GM18520 (cell line): Measurements from ENCODE around the gene RICTOR.
A peak's percentile ranks its signal among the peaks of the same experiment; 100 is the strongest.

Experiments
- ATAC-seq: cut with Tn5 transposase; IDR thresholded peaks from one replicate; pipeline ENCODE4 v1.9.1; 2021; ENCODE audit not compliant: unreplicated experiment

Gene RICTOR

GRCh38 chr5:39100301-39100850, 26.2 kb upstream of the RICTOR start:
- ATAC-seq: no peak

- no peak for ATAC-seq
These were observed 25.6 kb upstream of the RICTOR start for GRCh38 chr5:39099831-39100230.

GRCh38 chr5:39093352-39093751, 19.2 kb upstream of the RICTOR start:
- no peak for ATAC-seq

GRCh38 chr5:39092581-39093351, 18.6 kb upstream of the RICTOR start:
- ATAC-seq: no peak

DNA sequence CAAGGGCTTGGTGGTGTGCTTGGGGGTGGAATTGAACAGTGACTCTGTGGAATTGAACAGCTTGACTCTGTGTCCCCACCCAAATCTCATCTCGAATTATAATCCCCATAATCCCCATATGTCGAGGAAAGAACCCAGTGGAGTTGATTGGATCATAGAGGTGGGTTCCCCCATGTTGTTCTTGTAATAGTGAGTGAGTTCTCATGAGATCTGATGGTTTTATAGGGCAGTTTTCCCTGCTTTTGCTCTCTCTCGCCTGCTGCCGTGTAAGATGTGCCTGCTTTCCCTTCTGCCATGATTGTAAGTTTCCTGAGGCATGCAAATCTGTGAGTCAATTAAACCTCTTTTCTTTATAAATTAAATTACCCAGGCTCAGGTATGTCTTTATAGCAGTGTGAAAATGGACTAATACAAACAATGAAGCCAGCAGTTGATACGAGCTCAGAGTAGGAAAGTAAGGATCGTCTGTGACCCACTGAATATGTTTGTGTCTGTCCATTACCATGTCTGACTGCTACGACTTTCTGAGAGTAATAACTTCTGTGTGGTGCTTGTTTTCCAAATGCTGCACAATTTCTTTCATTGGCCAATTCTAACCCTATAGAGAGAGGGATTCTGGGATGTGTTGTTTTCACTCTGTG, 17.9 kb upstream of the RICTOR start:
- no peak for ATAC-seq

DNA sequence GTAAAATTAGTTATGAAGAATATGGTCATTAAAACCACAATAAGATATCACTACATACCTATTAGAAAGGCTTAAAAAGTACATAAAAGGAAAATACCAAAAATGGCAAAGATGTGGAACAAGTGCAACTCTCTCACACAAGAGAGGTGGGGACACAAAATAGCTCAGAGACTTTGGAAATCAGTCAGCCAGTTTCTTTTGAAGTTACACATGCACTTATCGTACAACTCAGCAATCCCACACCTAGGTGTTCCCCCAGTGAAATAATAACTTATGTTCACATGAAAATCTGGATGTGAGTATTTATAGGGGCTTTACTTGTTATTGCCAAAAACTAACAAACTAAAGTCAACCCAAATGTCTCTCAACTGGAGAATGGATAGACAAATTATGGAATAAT, 9.8 kb upstream of the RICTOR start:
- no peak for ATAC-seq

DNA sequence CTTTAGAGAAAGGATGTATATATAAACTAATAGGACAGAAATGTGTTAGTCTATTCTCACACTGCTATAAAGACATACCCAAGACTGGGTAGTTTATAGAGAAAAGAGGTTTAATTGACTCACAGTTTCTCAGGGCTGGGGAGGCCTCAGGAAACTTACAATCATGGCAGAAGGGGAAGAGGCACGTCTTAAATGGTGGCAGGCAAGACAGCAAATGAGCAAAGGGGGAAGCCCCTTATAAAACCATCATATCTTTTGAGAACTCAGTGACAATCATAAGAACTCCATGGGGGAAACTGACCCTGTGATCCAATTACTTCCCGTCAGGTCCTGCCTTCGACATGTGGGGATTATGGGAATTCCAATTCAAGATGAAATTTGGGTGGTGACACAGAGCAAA, 8.8 kb upstream of the RICTOR start:
- no peak for ATAC-seq

GRCh38 chr5:39080597-39081204, 6.5 kb upstream of the RICTOR start:
- ATAC-seq: peak; percentile 36

- no peak for ATAC-seq
These were observed 6.0 kb upstream of the RICTOR start for GRCh38 chr5:39080168-39080567.

DNA sequence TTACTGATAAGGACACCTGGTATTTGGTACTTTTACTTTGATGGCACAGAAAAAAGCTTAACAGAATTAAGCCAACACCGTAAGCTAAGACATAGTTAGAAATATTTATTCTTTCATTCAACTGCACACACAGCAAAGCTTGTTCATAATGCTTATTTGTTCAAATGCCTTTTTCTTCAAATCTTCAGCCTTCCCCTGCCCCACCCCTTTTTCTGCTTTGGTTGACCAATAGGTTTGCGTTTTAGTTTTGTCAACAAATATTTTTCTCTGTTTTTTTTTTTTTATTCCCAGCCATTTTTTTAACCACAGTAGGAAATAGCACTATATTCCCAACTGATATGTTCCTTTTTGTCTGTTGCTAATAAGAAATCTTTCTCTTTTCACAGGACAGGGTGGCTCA, 4.9 kb upstream of the RICTOR start:
- ATAC-seq: no peak

- peak; percentile 15 for ATAC-seq
These were observed 2.8 kb upstream of the RICTOR start for GRCh38 chr5:39076757-39077728.

DNA sequence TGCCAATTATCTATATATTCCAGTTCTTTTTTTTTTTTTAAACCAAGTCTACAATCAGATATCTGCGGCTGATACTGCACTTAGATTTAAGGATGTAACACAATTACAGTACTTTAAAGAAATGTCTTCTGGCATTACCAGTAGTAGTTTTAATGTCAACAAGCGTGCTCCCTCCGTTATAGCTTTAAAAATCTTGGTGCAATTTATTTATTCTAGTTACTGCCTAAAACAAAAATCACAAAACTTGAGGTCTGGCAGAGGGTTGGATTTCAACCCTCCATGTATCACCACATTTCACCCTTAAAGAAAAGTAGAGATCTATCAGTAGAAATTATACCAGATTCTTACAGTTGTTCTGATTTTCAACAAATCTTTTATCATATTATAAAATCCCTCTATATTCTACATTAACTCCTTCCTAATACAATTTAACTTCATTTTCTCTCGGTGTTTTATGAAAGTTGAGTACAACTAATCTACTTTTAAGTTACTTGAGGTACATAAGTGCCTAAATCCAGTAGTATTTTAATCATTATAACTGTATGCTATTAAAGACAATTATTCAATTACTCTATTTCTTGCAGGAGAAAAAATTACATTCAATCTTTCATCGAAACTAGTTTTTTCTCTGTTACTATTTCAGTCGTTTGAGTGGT, 2.0 kb upstream of the RICTOR start:
- no peak for ATAC-seq

GRCh38 chr5:39073767-39074016, 507 bp downstream of the RICTOR start:
- ATAC-seq: peak; percentile 8

- peak; percentile 21 for ATAC-seq
These were observed 1.1 kb downstream of the RICTOR start for GRCh38 chr5:39072925-39073766.

DNA sequence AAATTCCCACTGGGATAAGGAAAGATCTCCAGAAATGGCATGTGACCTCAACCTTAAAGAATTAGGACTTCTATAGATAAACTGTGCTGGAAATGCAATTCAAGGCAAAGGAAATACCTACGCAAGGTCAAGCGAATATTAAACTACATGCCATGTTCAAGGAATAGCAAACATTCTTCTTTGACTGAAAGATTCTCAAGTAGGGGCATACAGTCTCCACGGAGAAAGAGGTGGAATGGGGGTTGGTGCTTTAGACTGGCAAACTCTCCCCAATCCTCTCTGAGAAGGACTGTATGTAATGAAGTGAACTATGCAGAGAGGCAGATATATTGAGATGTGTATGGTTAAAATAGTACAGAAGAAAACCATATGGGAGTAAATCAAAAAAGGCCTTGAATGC, 6.1 kb downstream of the RICTOR start:
- no peak for ATAC-seq

GRCh38 chr5:39064450-39064849, 9.7 kb downstream of the RICTOR start:
- ATAC-seq: no peak

- ATAC-seq: no peak
These were observed 11.2 kb downstream of the RICTOR start for GRCh38 chr5:39063037-39063436.

GRCh38 chr5:39062530-39062929, 11.7 kb downstream of the RICTOR start:
- ATAC-seq: no peak

DNA sequence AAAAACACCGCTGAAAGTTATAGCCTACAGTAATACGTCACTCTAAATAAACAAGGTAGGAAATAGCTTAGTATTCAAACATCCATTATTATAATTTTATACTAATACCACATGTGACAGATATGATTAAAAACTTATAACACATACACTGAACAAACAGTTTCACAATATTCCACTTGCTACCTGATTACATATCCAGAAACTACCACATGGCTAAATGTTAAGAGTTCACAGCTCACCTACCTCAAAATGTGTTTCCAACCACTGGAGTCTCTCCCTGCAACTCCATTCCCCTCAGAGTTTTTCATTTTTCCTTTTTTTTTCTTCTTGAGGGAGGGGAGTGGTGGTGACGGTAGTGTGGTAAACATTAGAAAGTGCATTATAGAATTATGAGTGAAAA, 12.1 kb downstream of the RICTOR start:
- no peak for ATAC-seq

DNA sequence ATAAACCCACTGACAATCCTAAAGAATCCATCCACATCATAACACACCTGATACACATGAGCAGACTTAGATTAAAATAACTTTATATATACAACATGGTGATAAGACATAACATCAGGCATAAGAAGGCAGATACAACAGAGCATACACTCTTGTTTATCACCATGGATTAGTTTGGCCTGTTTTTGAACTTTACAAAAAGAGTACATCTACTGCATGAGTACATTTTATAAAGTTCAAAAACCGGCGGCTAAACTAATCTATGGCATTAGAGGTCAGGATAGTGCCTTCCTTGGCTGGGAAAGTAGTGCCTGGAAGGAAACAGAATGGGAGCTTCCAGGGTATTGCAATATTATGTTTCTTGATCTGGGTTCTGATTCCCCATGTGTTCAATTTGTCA, 15.1 kb downstream of the RICTOR start:
- no peak for ATAC-seq
